GM12873 (cell line): ENCODE results near the gene MAML2.

Experiments
- TF ChIP-seq, protein P1 (sequence below): IDR thresholded peaks from 2 replicates; pipeline ENCODE4 v1.5.1; 2012; ENCODE audit warnings: low read depth, mild to moderate bottlenecking, moderate library complexity, low read length, control low read depth; ENCODE audit not compliant: insufficient read depth; ENCODE audit errors: missing control alignments

The MAML2 gene

DNA sequence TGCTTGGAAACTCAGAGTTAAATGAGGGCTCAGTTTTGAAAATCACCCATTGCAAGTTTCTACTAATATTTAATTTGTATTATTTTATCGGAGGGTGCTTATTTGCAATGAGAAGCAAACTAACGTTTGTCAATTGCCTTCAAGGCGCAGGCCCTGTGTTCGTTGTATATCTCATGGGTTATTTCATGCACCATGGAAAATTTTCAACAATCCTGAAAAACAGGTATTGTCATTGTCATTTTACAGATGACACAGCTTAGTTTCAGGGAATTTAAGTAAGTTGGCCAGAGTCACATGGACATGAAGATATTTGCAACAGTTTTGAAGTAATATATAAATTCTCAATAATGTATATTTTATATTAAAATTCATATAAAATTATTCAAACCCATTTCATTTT lies 261.4 kb downstream of the MAML2 start:
- TF ChIP-seq, protein P1, sequence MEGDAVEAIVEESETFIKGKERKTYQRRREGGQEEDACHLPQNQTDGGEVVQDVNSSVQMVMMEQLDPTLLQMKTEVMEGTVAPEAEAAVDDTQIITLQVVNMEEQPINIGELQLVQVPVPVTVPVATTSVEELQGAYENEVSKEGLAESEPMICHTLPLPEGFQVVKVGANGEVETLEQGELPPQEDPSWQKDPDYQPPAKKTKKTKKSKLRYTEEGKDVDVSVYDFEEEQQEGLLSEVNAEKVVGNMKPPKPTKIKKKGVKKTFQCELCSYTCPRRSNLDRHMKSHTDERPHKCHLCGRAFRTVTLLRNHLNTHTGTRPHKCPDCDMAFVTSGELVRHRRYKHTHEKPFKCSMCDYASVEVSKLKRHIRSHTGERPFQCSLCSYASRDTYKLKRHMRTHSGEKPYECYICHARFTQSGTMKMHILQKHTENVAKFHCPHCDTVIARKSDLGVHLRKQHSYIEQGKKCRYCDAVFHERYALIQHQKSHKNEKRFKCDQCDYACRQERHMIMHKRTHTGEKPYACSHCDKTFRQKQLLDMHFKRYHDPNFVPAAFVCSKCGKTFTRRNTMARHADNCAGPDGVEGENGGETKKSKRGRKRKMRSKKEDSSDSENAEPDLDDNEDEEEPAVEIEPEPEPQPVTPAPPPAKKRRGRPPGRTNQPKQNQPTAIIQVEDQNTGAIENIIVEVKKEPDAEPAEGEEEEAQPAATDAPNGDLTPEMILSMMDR = no peak

DNA sequence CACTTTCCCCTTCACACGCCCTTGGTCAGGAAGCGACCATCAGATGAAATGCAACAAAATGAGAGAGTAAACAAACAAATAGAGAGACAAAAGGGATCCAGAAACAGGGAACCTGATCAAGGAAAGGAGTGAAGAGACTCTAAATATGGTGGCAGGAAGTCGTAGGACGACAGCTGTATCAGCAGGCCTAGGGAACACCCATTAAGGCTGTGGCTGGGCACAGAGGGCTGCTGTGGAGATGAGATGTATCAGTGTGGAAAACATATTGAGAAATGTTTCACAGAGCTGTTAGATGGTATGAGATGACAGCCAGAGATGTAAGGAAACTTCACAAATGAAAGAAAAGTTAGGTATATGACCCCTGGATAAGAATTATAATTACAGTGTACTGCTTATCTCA lies 263.3 kb downstream of the MAML2 start:
- TF ChIP-seq, protein P1 = no peak

DNA sequence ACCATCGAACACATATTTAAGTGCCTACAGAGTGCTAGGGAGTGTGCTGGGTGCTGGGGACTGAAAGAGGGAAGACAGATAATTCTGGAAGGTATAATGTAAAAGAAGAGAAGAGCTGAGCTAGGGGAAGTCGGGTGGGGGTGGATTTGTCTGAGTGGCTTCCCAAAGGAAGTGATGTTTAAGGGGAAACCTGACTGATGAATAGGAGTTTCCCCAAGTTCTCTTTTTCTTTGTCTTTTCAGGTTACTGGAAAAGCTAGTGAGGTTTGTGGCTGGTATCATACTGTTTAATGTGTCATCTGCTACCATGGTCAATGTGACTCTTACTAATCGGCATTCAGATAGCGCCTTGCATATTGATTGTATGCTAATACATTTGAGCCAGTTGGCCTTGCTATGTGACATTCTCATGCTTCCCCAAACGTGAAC lies 267.4 kb downstream of the MAML2 start:
- TF ChIP-seq, protein P1 = no peak

DNA sequence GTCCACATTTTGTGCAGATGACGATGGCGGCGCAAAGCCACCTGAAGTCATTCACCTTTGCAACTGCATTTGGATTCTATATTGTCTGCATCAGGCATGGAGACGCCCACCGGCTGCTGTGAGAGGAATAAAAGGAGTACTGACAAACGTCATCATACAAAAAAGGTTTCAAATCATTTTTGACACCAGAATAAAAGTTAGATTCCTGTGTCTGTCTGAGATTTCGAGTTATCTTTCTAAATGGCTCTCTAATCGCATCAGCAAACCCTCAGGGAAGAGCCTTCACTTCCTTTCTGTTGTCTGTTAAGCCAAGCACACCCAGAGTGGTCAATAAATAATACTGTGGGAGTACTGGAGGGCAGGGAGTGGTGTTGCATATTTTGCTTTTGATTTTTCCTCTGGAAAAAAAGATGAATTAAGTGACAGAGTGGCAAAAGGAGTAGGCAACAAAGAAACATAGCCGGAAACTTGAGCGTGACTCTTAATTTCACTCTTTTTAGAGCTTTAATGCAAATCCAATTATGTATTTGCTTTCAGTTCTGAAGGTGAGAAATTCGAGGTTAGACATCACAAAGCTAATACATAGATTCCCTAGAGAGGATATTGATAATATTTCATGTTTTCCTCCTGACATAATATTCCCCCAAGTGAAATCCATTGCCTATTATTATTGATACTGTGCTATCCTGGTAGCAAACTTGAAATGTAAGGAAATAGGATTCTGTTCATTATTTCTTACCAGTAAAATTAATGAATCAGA lies 268.3 kb downstream of the MAML2 start:
- TF ChIP-seq, protein P1 = no peak

DNA sequence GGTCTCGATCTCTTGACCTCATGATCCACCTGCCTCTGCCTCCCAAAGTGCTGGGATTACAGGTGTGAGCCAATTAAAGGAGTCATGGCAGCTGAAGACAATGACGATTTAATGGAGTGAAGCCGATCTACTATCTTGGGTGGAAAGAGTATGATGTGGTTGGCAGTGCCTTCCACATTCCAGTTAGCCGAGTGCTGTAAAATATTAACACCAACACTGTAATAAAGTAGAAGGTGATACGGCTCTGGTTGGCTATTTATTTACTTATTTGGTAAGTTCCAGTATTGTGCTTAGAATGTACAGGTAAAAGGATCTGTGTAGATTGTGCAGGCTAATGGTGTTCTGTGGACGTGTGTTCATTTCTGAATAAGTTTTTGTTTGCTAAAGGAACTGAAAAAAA lies 269.5 kb downstream of the MAML2 start:
- TF ChIP-seq, protein P1 = no peak

DNA sequence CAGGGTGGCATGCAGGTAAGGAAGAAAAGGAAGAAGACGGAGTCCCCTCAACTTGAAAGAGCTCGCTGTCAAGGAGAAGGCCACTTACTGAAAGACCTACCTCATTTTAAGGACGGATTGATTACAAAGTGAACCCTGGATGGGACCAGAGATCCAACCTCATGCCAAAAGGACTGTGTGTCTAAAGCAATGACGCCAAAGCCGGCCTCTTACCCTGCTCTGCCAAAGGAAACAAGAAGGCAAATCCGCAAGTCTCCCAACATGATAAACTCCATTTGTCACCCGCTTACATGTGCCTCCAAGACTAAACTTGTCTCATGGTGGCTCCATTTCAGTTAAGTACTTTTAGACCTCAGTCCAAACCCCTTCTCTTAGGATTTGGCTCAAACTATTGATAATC lies 270.4 kb downstream of the MAML2 start:
- TF ChIP-seq, protein P1 = no peak

DNA sequence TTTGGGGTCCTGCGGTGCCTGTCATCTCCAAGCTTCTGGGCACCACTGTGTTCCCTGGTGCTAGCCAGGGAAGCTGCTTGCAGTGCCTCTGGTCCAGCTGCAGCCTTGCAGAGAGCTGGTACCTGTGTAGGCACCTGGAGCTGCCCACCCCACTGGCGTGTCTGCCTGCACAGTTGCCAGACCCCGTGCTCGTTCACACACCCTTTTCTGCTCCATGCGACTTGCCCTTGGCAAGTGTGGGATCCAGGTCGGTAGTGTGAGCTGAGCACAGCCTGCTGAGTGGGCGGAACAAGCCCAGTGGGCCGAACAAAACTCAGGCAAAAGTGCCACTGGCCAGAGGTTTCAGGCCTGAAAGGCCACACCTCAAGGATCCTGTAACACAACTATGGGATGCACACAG lies 272.5 kb downstream of the MAML2 start:
- TF ChIP-seq, protein P1 = no peak
